HG02938 (cell line): Measurements from ENCODE around the gene SART1.
"Not testable (repeated sequence)": the region's sequence is repeated elsewhere in the genome, so short reads cannot be mapped to it uniquely, and the experiment has no call there.

Experiments used
- ATAC-seq: cut with Tn5 transposase; IDR thresholded peaks from one replicate; pipeline ENCODE4 v1.9.1; 2021; ENCODE audit warnings: mild to moderate bottlenecking, moderate library complexity; ENCODE audit not compliant: unreplicated experiment

Gene SART1

DNA sequence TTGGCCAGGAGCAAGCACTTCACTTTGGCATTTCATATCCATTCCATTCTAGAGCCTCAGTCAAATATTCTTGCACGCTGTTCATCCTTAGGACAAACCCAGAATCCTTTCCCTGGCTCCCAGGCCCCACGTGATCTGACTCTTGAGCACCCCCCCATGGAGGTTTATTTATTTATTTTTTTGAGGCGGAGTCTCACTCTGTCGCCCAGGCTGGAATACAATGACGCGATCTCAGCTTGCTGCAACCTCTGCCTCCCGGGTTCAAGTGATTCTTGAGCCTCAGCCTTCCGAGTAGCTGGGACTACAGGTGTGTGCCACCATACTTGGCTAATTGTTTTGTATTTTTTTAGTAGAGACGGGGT, 29.0 kb upstream of the SART1 start:
- ATAC-seq, result no peak

DNA sequence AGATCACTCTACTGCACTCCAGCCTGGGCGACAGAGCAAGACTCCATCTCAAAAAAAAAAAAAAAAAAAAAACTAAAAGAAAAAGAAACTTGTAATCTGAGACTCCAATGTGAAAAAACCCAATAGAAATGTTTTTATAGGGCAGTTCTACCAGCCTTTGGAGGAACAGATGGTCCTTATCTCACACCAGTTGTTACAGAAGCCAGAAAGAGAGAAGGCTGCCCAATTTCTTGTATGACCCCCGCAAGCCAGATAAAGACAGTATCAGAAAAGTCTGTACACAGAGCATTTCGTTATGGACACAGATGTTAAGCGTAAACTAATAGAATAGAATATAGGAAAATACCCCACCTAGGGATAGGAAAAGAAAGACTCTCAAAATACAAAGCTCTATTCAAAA, 27.5 kb upstream of the SART1 start:
- ATAC-seq, result no peak

DNA sequence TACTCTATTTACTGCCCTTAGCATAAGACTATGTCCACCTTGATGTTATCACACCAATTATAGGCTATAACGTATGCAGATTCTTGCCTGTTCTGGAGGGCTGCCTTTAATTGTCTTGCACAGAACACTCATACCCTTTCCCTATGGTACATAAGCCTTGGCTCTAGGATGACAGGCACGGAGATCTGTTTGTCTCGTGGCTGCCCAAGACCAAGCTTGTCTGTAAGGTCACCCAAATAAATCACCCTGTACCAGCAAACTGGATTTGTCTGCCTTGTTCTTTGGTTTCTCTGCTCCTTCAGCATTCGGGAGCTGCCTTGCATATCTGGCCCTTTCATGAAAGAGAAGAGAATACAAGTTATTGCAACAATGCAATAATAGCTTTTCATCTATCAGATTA, 23.8 kb upstream of the SART1 start:
- no peak for ATAC-seq

DNA sequence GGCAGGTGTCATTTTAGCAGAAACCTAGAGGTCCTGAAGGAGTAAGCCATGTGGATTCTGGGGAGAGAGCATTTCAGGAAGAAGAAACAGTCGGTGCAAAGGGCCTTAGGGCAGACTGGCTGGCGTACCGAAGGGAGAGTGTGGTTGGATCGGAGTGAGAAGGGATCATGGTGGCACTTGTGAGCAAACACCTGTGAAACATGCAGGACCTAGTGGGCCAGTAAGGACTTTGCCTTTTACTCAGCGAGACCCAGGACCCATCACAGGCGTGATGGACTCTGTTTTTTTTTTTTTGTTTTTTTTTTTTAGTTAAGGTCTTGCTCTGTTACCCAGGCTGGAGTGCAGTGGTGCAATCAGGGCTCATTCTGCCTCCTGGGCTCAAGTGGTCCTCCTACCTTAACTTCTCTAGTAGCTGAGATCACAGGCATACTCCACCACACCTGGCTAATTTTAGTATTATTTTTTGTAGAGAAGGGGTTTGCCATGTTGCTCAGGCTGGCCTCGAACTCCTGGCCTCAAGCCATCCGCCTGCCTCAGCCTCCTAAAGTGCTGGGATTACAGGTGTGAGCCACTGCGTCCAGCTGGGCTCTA, 19.7 kb upstream of the SART1 start:
- no peak for ATAC-seq

DNA sequence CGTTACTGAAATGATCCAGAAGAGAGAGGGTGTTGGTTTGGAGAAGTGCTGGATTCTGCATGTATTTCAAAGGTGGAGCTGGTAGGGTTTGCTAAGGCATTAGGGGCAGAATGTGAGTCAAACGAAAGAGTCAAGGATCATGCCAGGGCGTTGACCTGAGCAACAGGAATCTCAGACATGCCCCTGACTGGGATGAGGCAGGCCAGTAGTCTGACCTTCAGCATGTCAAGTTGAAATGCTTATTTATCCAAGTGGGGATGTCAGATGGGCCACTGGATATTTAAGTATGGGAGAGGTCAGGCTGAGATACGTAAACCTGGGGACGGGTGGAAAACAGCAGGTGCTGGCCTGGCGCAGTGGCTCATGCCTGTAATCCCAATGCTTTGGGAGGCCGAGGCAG, 19.0 kb upstream of the SART1 start:
- no peak for ATAC-seq

DNA sequence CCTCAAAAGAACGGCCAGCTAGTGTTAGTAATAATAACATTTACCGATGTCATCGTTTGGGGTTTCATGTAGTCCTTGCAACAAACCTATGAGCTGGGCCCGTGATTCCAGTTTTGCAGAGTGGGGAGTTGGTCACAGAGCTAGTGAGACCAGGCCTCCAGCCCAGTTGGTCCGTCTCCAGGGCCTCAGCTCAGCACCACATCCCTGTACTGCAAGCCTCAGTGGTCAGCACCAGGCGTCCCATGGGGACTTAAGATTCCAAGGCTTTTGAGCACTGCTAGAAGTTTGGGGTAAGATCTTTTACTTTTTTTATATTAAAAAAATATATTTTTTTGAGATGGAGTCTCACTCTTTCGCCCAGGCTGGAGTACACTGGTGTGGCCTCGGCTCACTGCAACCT, 17.3 kb upstream of the SART1 start:
- ATAC-seq, result no peak

DNA sequence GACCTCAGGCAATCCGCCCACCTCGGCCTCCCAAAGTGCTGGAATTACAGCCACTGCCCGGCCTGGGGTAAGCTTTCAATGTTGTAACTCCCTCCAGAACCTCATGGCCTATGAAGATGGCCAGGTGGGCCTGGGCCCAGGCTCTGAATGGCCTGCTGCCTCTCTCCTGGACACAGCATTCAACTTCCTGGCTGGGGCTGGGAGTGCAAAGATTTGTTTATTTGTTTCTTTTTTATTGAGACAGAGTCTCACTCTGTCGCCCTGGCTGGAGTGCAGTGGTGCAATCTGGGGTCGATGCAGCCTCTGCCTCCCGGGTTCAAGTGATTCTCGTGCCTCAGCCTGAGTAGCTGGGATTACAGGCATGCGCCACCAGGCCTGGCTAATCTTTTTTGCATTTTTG, 16.8 kb upstream of the SART1 start:
- no peak for ATAC-seq

DNA sequence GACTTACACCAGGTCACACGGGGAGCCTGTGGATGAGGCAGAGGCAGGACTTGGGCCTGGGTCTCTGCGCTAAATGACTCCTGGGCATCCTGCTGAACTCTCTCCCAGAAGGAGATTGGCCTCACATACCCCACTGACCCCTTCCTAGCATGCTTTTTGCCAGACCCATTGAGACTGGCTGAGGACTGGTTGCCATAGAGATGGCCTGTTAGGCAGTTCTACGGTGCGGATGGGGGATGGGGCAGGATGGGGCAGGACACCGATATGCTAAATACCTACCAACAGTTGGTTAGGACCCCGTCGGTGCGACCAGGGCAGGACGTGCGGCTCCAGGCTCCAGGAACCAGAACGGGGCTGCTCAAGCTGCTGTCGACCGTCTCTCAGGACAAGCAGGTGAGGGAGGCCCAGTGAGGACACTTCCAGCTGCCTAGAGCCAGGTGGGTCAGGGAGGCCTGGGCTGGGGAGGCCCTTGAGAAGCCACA, 16.1 kb upstream of the SART1 start, which contains the start of gene TSGA10IP:
TSGA10IP (plus strand) TSS at position 51 of the 482 bp plus-strand sequence; CDS start at position 247, 196 bp downstream.
- ATAC-seq, result no peak

DNA sequence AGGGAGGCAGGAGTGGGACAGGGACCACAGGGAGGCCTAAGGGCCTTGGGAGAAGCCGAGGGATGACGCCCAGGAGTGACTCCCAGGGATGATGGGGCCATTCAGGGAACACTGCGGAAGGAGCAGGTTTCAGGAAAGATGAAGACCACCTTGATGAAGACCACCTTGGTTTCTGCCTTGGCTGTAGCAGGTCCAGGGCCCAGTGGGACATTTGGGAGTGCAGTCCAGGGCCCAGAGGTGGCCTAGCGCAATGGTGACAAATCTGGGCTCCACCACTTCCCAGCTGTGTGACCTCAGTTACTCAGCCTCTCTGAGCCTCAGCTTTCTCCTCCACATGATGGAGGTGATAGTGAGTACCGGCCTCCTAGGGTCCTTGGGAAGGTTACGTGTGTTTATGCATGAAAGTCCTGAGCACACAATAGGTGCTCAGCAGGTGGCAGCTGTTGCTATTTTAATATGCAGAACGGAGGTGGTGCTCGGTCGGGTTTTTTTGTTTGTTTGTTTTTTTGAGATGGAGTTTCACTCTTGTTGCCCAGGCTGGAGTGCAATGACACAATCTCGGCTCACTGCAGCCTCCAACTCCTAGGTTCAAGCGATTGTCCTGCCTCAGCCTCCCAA, 15.5 kb upstream of the SART1 start:
- ATAC-seq, result no peak

DNA sequence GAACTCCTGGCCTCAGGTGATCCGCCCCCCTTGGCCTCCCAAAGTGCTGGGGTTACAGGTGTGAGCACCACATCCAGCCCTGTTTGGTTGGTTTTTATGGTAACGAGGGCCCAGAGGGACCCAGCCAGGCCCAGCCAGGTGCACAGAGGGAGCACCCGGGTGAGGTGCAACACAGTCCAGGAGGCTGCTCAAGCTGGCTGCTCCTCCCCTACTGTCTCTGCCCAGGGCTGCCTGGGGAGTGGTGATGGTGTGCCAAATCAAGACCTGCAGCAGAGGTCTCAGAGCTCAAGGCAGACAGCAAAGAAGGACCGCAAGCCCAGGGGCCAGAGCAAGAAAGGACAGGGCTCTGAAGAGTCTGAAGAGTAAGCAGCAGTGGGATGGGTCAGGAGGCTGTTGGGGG, 14.9 kb upstream of the SART1 start:
- ATAC-seq, result no peak

DNA sequence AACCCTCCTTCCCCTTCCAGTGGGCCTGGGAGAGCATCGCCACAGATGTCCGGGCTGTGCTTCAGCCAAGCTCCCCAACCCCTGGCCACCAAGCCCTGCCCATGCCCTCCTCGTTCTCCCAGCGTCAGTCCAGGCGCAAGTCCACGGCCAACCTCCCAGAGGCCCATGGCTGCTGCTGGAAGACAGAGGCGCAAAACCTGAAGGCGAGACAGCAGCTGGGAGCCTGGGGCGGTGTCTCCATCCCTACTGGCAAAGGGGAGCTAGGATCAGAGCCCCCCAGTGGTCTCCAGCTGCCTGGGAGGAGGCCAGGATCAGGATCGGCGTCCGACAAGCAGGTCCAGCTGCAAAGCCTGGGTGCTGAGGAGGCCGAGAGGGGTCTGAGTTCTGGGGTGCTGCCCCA, 14.4 kb upstream of the SART1 start:
- ATAC-seq, result no peak

DNA sequence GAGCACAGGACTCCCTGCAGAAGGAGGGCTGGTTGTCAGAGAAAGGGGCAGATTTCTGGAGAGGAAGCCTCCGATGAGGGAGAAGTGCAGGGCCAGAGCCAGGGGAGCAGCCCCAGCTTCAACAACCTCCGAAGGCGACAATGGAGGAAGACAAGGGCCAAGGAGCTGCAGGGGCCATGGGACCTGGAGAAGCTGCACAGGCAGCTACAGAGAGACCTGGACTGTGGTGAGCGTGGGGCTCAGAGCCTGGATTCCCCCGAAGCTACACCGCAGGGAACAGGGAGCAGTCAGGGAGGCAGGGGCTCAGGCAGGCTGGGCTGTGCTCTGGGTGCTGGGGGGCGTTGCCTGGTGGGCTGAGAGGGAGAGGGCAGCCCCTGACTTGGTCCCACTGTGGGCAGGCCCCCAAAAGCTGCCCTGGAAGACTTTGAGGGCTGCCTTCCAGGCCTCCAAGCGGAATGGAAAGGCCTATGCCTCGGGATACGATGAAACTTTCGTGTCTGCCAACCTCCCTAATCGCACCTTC, 13.9 kb upstream of the SART1 start:
- ATAC-seq, result no peak

DNA sequence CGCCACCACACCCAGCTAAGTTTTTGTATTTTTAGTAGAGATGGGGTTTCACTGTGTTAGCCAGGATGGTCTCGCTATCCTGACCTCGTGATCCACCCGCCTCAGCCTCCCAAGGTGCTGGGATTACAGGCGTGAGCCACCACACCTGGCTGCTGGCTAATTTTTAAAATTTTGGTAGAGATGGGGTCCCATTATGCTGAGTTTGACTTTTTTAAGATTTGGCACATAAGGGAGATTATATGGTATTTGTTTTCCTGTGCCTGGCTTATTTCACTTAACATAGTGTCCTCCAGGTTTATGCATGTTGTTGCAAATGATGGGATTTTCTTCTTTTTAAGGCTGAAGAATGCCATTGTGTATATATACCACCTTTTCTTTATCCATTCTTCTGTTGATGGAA, 10.8 kb upstream of the SART1 start:
- not testable (repeated sequence) for ATAC-seq

DNA sequence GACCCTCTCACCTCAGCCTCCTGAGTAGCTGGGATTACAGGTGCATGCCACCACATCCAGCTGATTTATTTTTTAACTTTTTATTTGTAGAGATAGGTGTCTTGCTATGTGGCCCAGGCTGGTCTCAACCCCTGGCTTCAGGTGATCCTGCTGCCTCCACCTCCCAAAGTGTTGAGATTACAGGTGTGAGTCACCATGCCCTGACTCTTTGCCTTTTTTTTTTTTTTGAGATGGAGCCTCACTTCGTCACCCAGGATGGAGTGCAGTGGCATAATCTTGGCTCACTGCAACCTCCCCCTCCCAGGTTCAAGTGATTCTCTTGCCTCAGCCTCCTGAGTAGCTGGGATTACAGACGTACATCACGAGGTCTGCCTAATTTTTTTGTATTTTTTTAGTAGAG, 9.9 kb upstream of the SART1 start:
- ATAC-seq, result not testable (repeated sequence)

DNA sequence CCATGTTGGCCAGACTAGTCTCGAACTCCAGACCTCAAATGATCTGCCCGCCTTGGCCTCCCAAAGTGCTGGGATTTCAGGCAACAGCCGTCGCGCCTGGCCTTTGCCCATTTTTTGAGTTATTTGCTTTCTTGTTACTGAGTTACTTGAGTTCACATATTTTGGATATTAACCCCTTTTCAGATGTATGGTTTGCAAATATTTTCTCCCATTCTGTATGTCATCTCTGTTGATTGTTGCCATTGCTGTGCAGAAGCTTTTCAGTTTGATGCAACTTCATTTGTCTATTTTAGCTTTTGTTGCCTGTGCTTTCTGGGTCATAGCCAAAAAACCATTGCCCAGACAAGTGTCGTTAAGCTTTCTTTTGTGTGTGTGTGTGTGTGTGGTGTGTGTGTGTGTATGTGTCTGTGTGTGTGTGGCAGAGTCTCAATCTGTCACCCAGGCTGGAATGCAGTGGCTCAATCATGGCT, 9.4 kb upstream of the SART1 start:
- no peak for ATAC-seq

DNA sequence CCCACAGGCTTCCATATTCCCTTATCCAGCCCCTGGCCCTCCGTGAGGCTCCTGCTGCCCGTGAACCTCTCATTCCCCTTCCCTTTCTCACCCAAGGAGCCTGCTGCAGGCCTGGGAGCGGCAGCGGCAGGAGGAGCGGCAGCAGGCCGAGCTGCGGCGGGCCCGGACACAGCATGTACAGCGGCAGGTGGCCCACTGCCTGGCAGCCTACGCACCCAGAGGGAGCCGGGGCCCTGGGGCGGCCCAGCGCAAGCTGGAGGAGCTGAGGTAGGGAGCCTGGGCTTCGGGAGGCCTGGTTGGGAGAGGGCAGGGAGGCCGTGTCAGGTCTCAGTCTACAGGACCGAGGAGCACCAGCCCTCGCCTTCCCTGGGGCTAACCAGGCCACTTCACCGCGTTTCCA, 8.1 kb upstream of the SART1 start:
- ATAC-seq, result no peak

DNA sequence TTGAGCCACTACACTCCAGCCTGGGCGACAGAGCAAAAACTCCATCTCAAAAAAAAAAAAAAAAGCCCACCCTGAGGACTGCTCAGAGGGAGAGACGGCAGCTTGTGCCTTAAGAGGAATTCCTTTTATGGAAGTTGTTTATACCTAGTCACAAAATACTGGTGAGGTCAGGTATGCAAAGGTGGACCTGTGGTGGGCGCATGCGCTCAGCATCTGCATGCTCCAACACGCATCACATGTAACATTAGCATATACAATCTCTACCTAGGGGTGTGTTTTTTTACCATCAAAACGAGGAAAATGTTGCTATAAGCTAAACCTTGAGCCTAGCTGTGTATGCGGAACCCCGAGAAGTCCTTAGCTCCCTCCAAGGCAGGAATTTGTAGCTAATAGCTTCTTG, 6.8 kb upstream of the SART1 start:
- no peak for ATAC-seq

DNA sequence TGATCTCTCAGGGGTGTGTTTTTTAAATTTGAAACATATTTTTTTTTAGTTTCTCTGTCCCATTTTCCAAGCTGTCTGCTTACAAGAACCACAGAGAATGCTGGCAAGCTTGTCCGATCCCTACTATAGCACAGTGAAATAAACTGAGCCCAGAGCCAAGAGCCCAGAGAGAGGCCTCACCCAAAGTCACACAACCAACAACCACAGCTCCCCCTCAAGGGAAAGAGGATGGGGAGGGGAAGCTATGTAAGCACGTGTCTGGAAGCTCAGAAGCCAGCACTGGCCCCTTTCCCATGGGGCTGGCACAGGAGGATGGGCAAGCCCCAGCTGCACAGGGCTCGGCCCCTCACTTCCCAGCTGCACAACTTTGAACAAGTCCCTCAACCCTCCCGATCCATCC, 3.2 kb upstream of the SART1 start:
- ATAC-seq, result no peak

DNA sequence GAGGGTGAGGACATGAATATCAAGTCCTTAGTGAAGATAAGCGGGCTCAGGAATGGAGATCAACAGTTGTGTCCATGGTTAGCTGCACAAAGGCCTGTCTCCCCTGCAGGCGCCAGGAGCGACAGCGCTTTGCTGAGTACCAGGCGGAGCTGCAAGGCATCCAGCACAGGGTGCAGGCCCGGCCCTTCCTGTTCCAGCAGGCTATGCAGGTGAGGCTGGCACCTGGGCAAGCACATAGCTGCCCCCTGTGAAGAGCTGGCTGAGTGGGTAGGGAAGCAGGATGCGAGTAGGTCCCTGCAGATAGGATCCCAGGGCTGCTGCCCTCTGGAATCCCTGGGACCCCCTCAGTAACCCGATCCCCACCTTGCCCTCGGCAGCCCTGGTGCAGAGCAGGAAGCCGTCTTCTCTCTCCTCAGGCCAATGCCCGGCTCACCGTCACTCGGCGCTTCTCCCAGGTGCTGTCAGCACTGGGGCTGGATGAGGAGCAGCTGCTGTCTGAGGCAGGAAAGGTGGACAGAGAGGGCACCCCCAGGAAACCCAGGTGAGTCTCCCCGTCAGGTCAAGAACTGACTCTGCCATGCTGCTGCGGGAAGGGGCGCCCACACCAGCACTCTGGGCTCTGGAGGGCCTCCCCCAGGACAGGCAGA, 2.6 kb upstream of the SART1 start:
- no peak for ATAC-seq

DNA sequence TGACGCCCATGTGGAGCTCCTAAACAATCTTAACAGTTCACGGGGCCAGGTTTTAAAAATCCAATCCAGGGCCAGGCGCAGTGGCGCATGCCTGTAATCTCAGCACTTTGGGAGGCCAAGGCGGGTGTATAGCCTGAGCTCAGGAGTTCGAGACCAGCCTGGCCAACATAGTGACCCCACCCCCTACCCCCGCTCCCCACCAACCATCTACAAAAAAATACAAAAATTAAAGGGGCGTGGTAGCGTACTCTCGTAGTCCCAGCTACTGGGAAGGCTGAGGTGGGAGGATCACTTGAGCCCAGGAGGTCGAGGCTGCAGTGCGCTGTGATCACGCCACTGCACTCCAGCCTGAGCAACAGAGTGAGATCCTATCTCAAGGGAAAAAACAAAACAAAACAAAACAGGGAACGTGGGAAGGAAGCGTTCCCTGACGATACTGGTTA, 689 bp upstream of the SART1 start:
- ATAC-seq, result no peak

DNA sequence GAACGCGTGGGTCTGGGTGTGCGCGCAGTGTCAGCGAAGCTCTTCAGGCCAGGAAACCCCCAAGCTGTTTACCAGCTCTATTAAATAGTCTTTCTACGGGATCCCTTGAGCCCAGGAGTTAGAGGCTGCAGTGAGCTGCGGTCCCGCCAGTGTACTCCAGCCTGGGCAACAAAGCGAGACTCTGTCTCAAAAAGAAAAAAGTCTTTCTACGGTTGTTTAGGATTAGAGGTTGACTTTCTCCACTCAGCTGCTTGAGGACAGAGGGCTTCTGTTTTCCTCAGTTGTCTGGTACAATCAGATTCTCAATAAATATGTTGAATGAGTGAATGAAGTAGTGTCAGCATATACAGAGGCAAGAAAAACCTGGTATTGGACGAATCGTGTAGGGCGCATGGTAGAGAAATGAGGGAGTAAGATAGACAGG, 619 bp downstream of the SART1 start:
- no peak for ATAC-seq

DNA sequence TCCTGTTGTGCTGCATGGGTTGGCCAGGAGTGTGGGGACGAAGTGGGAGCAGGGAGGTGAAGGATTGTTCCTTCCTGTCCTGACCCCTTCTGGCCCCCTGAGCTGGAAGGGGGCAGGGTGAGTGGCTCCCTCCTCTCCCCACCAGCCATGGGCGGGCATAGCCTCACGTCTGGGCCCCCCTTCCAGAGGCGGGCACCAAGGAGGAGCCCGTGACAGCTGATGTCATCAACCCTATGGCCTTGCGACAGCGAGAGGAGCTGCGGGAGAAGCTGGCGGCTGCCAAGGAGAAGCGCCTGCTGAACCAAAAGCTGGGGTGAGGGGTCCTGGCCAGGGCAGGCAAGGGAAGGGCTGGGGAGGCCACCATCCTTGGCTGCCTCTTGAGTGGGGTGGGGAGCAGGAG, 3.4 kb downstream of the SART1 start:
- no peak for ATAC-seq
